Adipocyte (in vitro differentiated cells): ENCODE data around the gene RAPGEFL1.

ENCODE experiments used
- DNase-seq: peaks from one replicate; pipeline ENCODE4 v3.0.0-alpha.2; 2015; ENCODE audit warnings: low read depth
- H3K27me3 ChIP-seq: replicated peaks from 2 replicates; pipeline ENCODE4 v1.7.0; 2013; ENCODE audit warnings: mild to moderate bottlenecking, low read length, moderate library complexity; ENCODE audit not compliant: control insufficient read depth, insufficient read depth
- H3K36me3 ChIP-seq: 2 replicates; pipeline ENCODE4 v1.7.0; 2013; ENCODE audit warnings: low read length, mild to moderate bottlenecking, moderate library complexity; ENCODE audit not compliant: control insufficient read depth, insufficient read depth, severe bottlenecking
- H3K4me1 ChIP-seq: 2 replicates; pipeline ENCODE4 v1.7.0; 2013; ENCODE audit warnings: mild to moderate bottlenecking, low read length, moderate library complexity; ENCODE audit not compliant: control insufficient read depth, insufficient read depth
- H3K4me3 ChIP-seq: 2 replicates; pipeline ENCODE4 v1.7.0; 2013; ENCODE audit warnings: mild to moderate bottlenecking, low read length, moderate library complexity
- H3K9ac ChIP-seq: 2 replicates; pipeline ENCODE4 v1.7.0; 2013; ENCODE audit warnings: mild to moderate bottlenecking, low read length, moderate library complexity
- H3K9me3 ChIP-seq: 2 replicates; pipeline ENCODE4 v1.7.0; 2013; ENCODE audit warnings: mild to moderate bottlenecking, low read length, moderate library complexity; ENCODE audit not compliant: control insufficient read depth

RAPGEFL1 gene

GRCh38 chr17:40174514-40174913 lies 2.8 kb upstream of the RAPGEFL1 start:
- peaks cover 55% of the 10 kb centered on the region for H3K36me3 ChIP-seq
- H3K4me3 ChIP-seq: no peak overlapping the region
- no peak overlapping the region for H3K9ac ChIP-seq
- DNase-seq: no peak
- H3K4me1 ChIP-seq: peaks cover 4% of the 10 kb centered on the region
- no peaks in the 10 kb centered on the region for H3K9me3 ChIP-seq
- no peaks in the 10 kb centered on the region for H3K27me3 ChIP-seq

- Histone ChIP-seq H3K36me3 (peaks cover 38% of the 10 kb centered on the region), H3K27me3 (no peaks in the 10 kb centered on the region), H3K9me3 (no peaks in the 10 kb centered on the region), H3K4me1 (peaks cover 4% of the 10 kb centered on the region), H3K4me3 (no peak overlapping the region), H3K9ac (no peak overlapping the region)
- no peak for DNase-seq
These were observed 1.1 kb upstream of the RAPGEFL1 start for GRCh38 chr17:40175928-40176753.

GRCh38 chr17:40176754-40177110 lies 538 bp upstream of the RAPGEFL1 start:
- no peak for DNase-seq
- no peak overlapping the region for H3K9ac ChIP-seq
- H3K4me3 ChIP-seq: no peak overlapping the region
- H3K27me3 ChIP-seq: no peaks in the 10 kb centered on the region
- H3K36me3 ChIP-seq: peaks cover 36% of the 10 kb centered on the region
- H3K9me3 ChIP-seq: no peaks in the 10 kb centered on the region
- peaks cover 4% of the 10 kb centered on the region for H3K4me1 ChIP-seq

GRCh38 chr17:40178021-40178601 lies 841 bp downstream of the RAPGEFL1 start:
- Histone ChIP-seq H3K9me3 (no peaks in the 10 kb centered on the region), H3K27me3 (no peaks in the 10 kb centered on the region), H3K36me3 (peaks cover 28% of the 10 kb centered on the region), H3K4me1 (peaks cover 4% of the 10 kb centered on the region), H3K9ac (no peak overlapping the region), H3K4me3 (no peak overlapping the region)
- DNase-seq: no peak

GRCh38 chr17:40178660-40179059 lies 1.4 kb downstream of the RAPGEFL1 start:
- no peak for DNase-seq
- Histone ChIP-seq H3K4me1 (peaks cover 4% of the 10 kb centered on the region), H3K4me3 (no peak overlapping the region), H3K36me3 (peaks cover 23% of the 10 kb centered on the region), H3K9ac (no peak overlapping the region), H3K27me3 (no peaks in the 10 kb centered on the region), H3K9me3 (no peaks in the 10 kb centered on the region)

- no peaks in the 10 kb centered on the region for H3K27me3 ChIP-seq
- DNase-seq: peak; percentile 66
- no peak overlapping the region for H3K9ac ChIP-seq
- no peaks in the 10 kb centered on the region for H3K9me3 ChIP-seq
- H3K4me3 ChIP-seq: no peak overlapping the region
- peaks cover 10% of the 10 kb centered on the region for H3K36me3 ChIP-seq
- peaks cover 6% of the 10 kb centered on the region for H3K4me1 ChIP-seq
These were observed 2.8 kb downstream of the RAPGEFL1 start for GRCh38 chr17:40179923-40180659.

- H3K27me3 ChIP-seq: no peaks in the 10 kb centered on the region
- peaks cover 12% of the 10 kb centered on the region for H3K4me1 ChIP-seq
- no peaks in the 10 kb centered on the region for H3K9me3 ChIP-seq
- no peak overlapping the region for H3K4me3 ChIP-seq
- no peak overlapping the region for H3K9ac ChIP-seq
- DNase-seq: no peak
- peaks cover 10% of the 10 kb centered on the region for H3K36me3 ChIP-seq
These were observed 3.4 kb downstream of the RAPGEFL1 start for GRCh38 chr17:40180694-40181093.

GRCh38 chr17:40181205-40181604 lies 3.9 kb downstream of the RAPGEFL1 start:
- Histone ChIP-seq H3K36me3 (peaks cover 7% of the 10 kb centered on the region), H3K27me3 (no peaks in the 10 kb centered on the region), H3K9me3 (no peaks in the 10 kb centered on the region), H3K4me1 (peaks cover 15% of the 10 kb centered on the region), H3K9ac (no peak overlapping the region), H3K4me3 (no peak overlapping the region)
- DNase-seq: no peak

GRCh38 chr17:40182606-40183005 lies 5.3 kb downstream of the RAPGEFL1 start:
- DNase-seq: no peak

GRCh38 chr17:40187238-40187637 lies 10.0 kb downstream of the RAPGEFL1 start:
- peaks cover 16% of the 10 kb centered on the region for H3K4me1 ChIP-seq
- H3K9me3 ChIP-seq: no peaks in the 10 kb centered on the region
- H3K4me3 ChIP-seq: no peak overlapping the region

More at GRCh38 chr17:40182606-40183005, 5.3 kb downstream of the RAPGEFL1 start:
- Histone ChIP-seq H3K27me3 (no peaks in the 10 kb centered on the region), H3K4me1 (peaks cover 11% of the 10 kb centered on the region), H3K9me3 (no peaks in the 10 kb centered on the region), H3K4me3 (no peak overlapping the region), H3K9ac (no peak overlapping the region), H3K36me3 (peaks cover 4% of the 10 kb centered on the region)

GRCh38 chr17:40188694-40189093 lies 11.4 kb downstream of the RAPGEFL1 start:
- H3K4me3 ChIP-seq: no peak overlapping the region

More at GRCh38 chr17:40187238-40187637, 10.0 kb downstream of the RAPGEFL1 start:
- DNase-seq: no peak
- Histone ChIP-seq H3K36me3 (no peaks in the 10 kb centered on the region), H3K9ac (no peak overlapping the region), H3K27me3 (no peaks in the 10 kb centered on the region)

More at GRCh38 chr17:40188694-40189093, 11.4 kb downstream of the RAPGEFL1 start:
- Histone ChIP-seq H3K4me1 (peaks cover 16% of the 10 kb centered on the region), H3K27me3 (no peaks in the 10 kb centered on the region), H3K9ac (no peak overlapping the region), H3K9me3 (no peaks in the 10 kb centered on the region), H3K36me3 (peaks cover under 1% of the 10 kb centered on the region)
- no peak for DNase-seq
